H1 (cell line): ENCODE measurements around the gene SLC5A2. TPM values are rescaled to one million over a fixed set of nuclear protein-coding genes. Genes with fewer than 3 reads are reported as not detected.

Source experiments
- CTCF ChIA-PET: fragments of 300-600 bp; sonication (Branson Sonifier 250); formaldehyde crosslinking; loops from one replicate; lab custom pipeline; 2021; ENCODE audit not compliant: partially characterized antibody; lab: Charles Lee
- POLR2A ChIA-PET: fragments of 300-600 bp; sonication (Branson Sonifier 250); formaldehyde crosslinking; loops from one replicate; lab custom pipeline; 2021; ENCODE audit warnings: inconsistent platforms; ENCODE audit not compliant: partially characterized antibody; lab: Charles Lee
- DNase-seq, 2 experiments: peaks; one replicate each; pipeline versions ENCODE4 v3.0.0 to v3.0.0-alpha.2; 2010 to 2022; ENCODE audit warnings: low spot score in 2 of 2, low read depth in 1 of 2, mixed read lengths in 1 of 2
- FAIRE-seq: peaks from 2 replicates; lab custom pipeline; 2011; peaks lifted over from hg19 to GRCh38; lab: Jason Lieb, UNC
- H2AFZ ChIP-seq: 2 replicates; pipeline ENCODE4 v1.8.1; 2012; ENCODE audit warnings: low read length, inconsistent platforms
- H2AK5ac ChIP-seq: 2 replicates; pipeline ENCODE4 v1.6.1; 2013; ENCODE audit warnings: low read depth, low read length
- H2BK120ac ChIP-seq: replicated peaks from 2 replicates; pipeline ENCODE3; 2013; ENCODE audit warnings: low read depth, low read length, inconsistent platforms
- H2BK12ac ChIP-seq: 2 replicates; pipeline ENCODE4 v1.6.1; 2013; ENCODE audit warnings: low read depth, low read length
- H2BK15ac ChIP-seq: 2 replicates; pipeline ENCODE4 v1.6.1; 2013; ENCODE audit warnings: low read length
- H2BK20ac ChIP-seq: 2 replicates; pipeline ENCODE4 v1.6.1; 2013; ENCODE audit warnings: low read length
- H2BK5ac ChIP-seq: 2 replicates; pipeline ENCODE4 v1.6.1; 2013; ENCODE audit warnings: low read depth, low read length
- H3K14ac ChIP-seq: 2 replicates; pipeline ENCODE4 v1.6.1; 2013; ENCODE audit warnings: inconsistent platforms; ENCODE audit not compliant: insufficient read length
- H3K18ac ChIP-seq: 2 replicates; pipeline ENCODE4 v1.6.1; 2013; ENCODE audit warnings: low read length; ENCODE audit errors: extremely low read depth
- H3K23ac ChIP-seq: 2 replicates; pipeline ENCODE4 v1.6.1; 2013; ENCODE audit warnings: inconsistent platforms; ENCODE audit not compliant: insufficient read length
- H3K23me2 ChIP-seq: 2 replicates; pipeline ENCODE4 v1.6.1; 2013; ENCODE audit warnings: low read depth, low read length
- H3K27ac ChIP-seq: 2 replicates; pipeline ENCODE4 v1.6.1; 2011; ENCODE audit warnings: low read depth, low read length, inconsistent platforms
- H3K27me3 ChIP-seq, 4 experiments: replicated peaks in 1 of 4; 1 replicate in 1 of 4; 2 replicates in 3 of 4; pipeline versions ENCODE4 v1.6.1 to v1.8.1; 2011 to 2013; ENCODE audit warnings: low read length in 3 of 4, mild to moderate bottlenecking in 3 of 4, inconsistent platforms in 2 of 4, mixed read lengths in 2 of 4, moderate library complexity in 1 of 4; ENCODE audit not compliant: control insufficient read depth in 3 of 4, insufficient read depth in 3 of 4; ENCODE audit errors: extremely low read depth in 1 of 4
- H3K36me3 ChIP-seq, 4 experiments: 2 replicates each; pipeline versions ENCODE4 v1.6.1 to v1.8.1; 2011 to 2013; ENCODE audit warnings: mild to moderate bottlenecking in 4 of 4, low read length in 3 of 4, moderate library complexity in 2 of 4, control low read depth in 1 of 4, inconsistent platforms in 1 of 4; ENCODE audit not compliant: insufficient read depth in 4 of 4, control insufficient read depth in 2 of 4
- H3K4ac ChIP-seq: replicated peaks from 2 replicates; pipeline ENCODE3; 2013; ENCODE audit warnings: low read length, low read depth, mixed read lengths, inconsistent platforms; ENCODE audit not compliant: insufficient read length
- H3K4me1 ChIP-seq, 4 experiments: replicated peaks in 1 of 4; 1 replicate in 1 of 4; 2 replicates in 3 of 4; pipeline versions ENCODE4 v1.6.1 to v1.8.1; 2011 to 2013; ENCODE audit warnings: low read length in 3 of 4, inconsistent platforms in 2 of 4, mixed read lengths in 1 of 4; ENCODE audit not compliant: insufficient read depth in 4 of 4, control insufficient read depth in 3 of 4
- H3K4me2 ChIP-seq, 2 experiments: 2 replicates each; pipeline versions ENCODE4 v1.6.1 to v1.8.1; 2011 to 2013; ENCODE audit warnings: low read depth in 2 of 2, low read length in 2 of 2, control low read depth in 1 of 2, inconsistent platforms in 1 of 2, mild to moderate bottlenecking in 1 of 2; ENCODE audit not compliant: insufficient read depth in 1 of 2
- H3K4me3 ChIP-seq, 4 experiments: fragments of 200-600, 300-600 bp in 1 of 4; sonication (generic), shearing (Covaris generic), sonication (Bioruptor Twin) in 1 of 4; 2 replicates each; pipeline versions ENCODE4 v1.5.1 to v1.8.1; 2011 to 2016; ENCODE audit warnings: low read length in 4 of 4, low read depth in 3 of 4, control low read depth in 2 of 4, inconsistent platforms in 2 of 4, mild to moderate bottlenecking in 2 of 4, mixed read lengths in 1 of 4, moderate library complexity in 1 of 4; ENCODE audit not compliant: insufficient read depth in 2 of 4; ENCODE audit errors: extremely low read depth in 1 of 4
- H3K56ac ChIP-seq: replicated peaks from 2 replicates; pipeline ENCODE3; 2013; ENCODE audit warnings: low read depth, mild to moderate bottlenecking, mixed read lengths, low read length, inconsistent platforms; ENCODE audit not compliant: insufficient read length
- H3K79me1 ChIP-seq: 2 replicates; pipeline ENCODE4 v1.6.1; 2013; ENCODE audit warnings: low read depth, low read length, control low read depth
- H3K79me2 ChIP-seq, 2 experiments: 2 replicates each; pipeline versions ENCODE4 v1.6.1 to v1.8.1; 2012 to 2013; ENCODE audit warnings: low read length in 2 of 2, mild to moderate bottlenecking in 2 of 2, inconsistent platforms in 1 of 2; ENCODE audit not compliant: insufficient read depth in 2 of 2, control insufficient read depth in 1 of 2
- H3K9ac ChIP-seq, 4 experiments: replicated peaks in 1 of 4; 1 replicate in 1 of 4; 2 replicates in 3 of 4; pipeline versions ENCODE4 v1.6.1 to v1.8.1; 2011 to 2013; ENCODE audit warnings: low read depth in 3 of 4, low read length in 3 of 4, control low read depth in 2 of 4, mild to moderate bottlenecking in 2 of 4, moderate library complexity in 2 of 4, inconsistent platforms in 1 of 4; ENCODE audit errors: extremely low read depth in 1 of 4
- H3K9me3 ChIP-seq, 2 experiments: 2 replicates each; pipeline versions ENCODE4 v1.6.1 to v1.8.1; 2012 to 2013; ENCODE audit warnings: mild to moderate bottlenecking in 2 of 2, moderate library complexity in 2 of 2, control low read depth in 1 of 2, inconsistent platforms in 1 of 2, low read depth in 1 of 2, low read length in 1 of 2, mixed read lengths in 1 of 2; ENCODE audit not compliant: insufficient read depth in 2 of 2
- H4K20me1 ChIP-seq, 2 experiments: replicated peaks in 1 of 2; 2 replicates each; pipeline versions ENCODE3 to v1.8.1; 2011 to 2013; ENCODE audit warnings: inconsistent platforms in 2 of 2, low read length in 2 of 2, mild to moderate bottlenecking in 1 of 2; ENCODE audit not compliant: insufficient read depth in 2 of 2, control insufficient read depth in 1 of 2
- H4K5ac ChIP-seq: 2 replicates; pipeline ENCODE4 v1.6.1; 2013; ENCODE audit warnings: low read length, low read depth, mixed read lengths, inconsistent platforms; ENCODE audit not compliant: insufficient read length
- H4K8ac ChIP-seq: 2 replicates; pipeline ENCODE4 v1.8.0; 2013; ENCODE audit warnings: mild to moderate bottlenecking, moderate library complexity, low read length, inconsistent platforms; ENCODE audit not compliant: insufficient read depth; ENCODE audit errors: extremely low read depth
- H4K91ac ChIP-seq: replicated peaks from 2 replicates; pipeline ENCODE3; 2013; ENCODE audit warnings: low read length, mixed read lengths, inconsistent platforms; ENCODE audit not compliant: insufficient read length
- CEBPB ChIP-seq: IDR thresholded peaks from 2 replicates; pipeline ENCODE4 v1.6.1; 2012; ENCODE audit warnings: low read depth, low read length
- CHD2 ChIP-seq: IDR thresholded peaks from 2 replicates; pipeline ENCODE4 v1.6.1; 2012; ENCODE audit warnings: low read length, improper control_type of control experiment
- GABPA ChIP-seq: IDR thresholded peaks from 2 replicates; pipeline ENCODE4 v1.6.1; 2011; ENCODE audit warnings: mild to moderate bottlenecking, low read length, moderate library complexity, borderline replicate concordance; ENCODE audit not compliant: insufficient read depth
- MAFK ChIP-seq: IDR thresholded peaks from 2 replicates; pipeline ENCODE4 v1.6.1; 2012; ENCODE audit warnings: low read depth, mild to moderate bottlenecking, improper control_type of control experiment, low read length
- RFX5 ChIP-seq: IDR thresholded peaks from 2 replicates; pipeline ENCODE4 v1.6.1; 2011; ENCODE audit warnings: low read depth, low read length, improper control_type of control experiment, borderline replicate concordance
- SP2 ChIP-seq: IDR thresholded peaks from 2 replicates; pipeline ENCODE4 v1.6.1; 2012; ENCODE audit warnings: mild to moderate bottlenecking, low read length, inconsistent platforms
- SRF ChIP-seq: IDR thresholded peaks from 2 replicates; pipeline ENCODE4 v1.6.1; 2011; ENCODE audit warnings: mild to moderate bottlenecking, low read depth, low read length, moderate library complexity
- TEAD4 ChIP-seq: IDR thresholded peaks from 2 replicates; pipeline ENCODE4 v1.6.1; 2012; ENCODE audit warnings: low read depth, low read length, inconsistent platforms, mixed read lengths
- WGBS, 2 experiments: shearing (Covaris generic) in 1 of 2; methylation state at CpG; one replicate each; pipeline versions ENCODE4 v1.1.6 to v1.1.7; 2013 to 2015; ENCODE audit warnings: low lambda C conversion rate in 2 of 2, mixed read lengths in 2 of 2, inconsistent platforms in 1 of 2, low coverage in 1 of 2, missing lambda C conversion rate in 1 of 2; ENCODE audit not compliant: insufficient replicate concordance in 2 of 2, insufficient coverage in 1 of 2, insufficient read length in 1 of 2; ENCODE audit errors: extremely low coverage in 1 of 2, missing lambda C conversion rate in 1 of 2; 5-methylcytosine and 5-hydroxymethylcytosine counted together
- polyA plus RNA-seq, 7 experiments: library from polyadenylated mRNA; depleted of rRNA in 3 of 7; stranded (reverse) in 5 of 7; unstranded in 2 of 7; fragments of >200 nt in 5 of 7; fragments of 200-250 nt in 2 of 7; gene quantifications; 1 replicate in 5 of 7; 2 replicates in 1 of 7; 4 replicates in 1 of 7; pipeline versions ENCODE4 v1.2.1 to v1.2.3, GENCODE V29; 2011 to 2013; ENCODE audit warnings: missing spikeins in 2 of 7, mixed read lengths in 2 of 7
- total RNA-seq: library from RNA; stranded (reverse); fragmentation: NEBNext Ultra II Directional; extraction: Animal tissue kit (Norgen Biotek cat#: 25700); gene quantifications from 2 replicates; pipeline ENCODE4 v1.2.1, GENCODE V29; 2021
- TF ChIP-seq, protein P1 (sequence below), 3 experiments: IDR thresholded peaks; 1 replicate in 2 of 3; 2 replicates in 1 of 3; pipeline versions ENCODE4 v1.5.1 to v1.6.1; 2011; ENCODE audit warnings: low read length in 3 of 3, mild to moderate bottlenecking in 3 of 3, inconsistent platforms in 2 of 3, low read depth in 1 of 3, moderate library complexity in 1 of 3; ENCODE audit not compliant: insufficient read depth in 1 of 3; ENCODE audit errors: control extremely low read depth in 1 of 3
- TF ChIP-seq, protein P2 (sequence below): IDR thresholded peaks from 2 replicates; pipeline ENCODE4 v1.6.1; 2012; ENCODE audit warnings: low read length, inconsistent platforms

Gene SLC5A2
- total and polyA plus RNA-seq, 2 of the 8 experiments (the other 6 are each of a cell fraction or from before 2014, with no cell fraction given) = 0.56 to 4.4 TPM

GRCh38 chr16:31504159-31504558 is 21.2 kb downstream of the SLC5A2 start:
- H3K18ac ChIP-seq = no peak overlapping the region
- no peaks in the 10 kb centered on the region for H3K9me3 ChIP-seq
- no peak overlapping the region for H3K4me3 ChIP-seq
- no peak overlapping the region for H3K23ac ChIP-seq
- peaks cover 4% of the 10 kb centered on the region; the same call in 1 of the 2 replicates for H3K23me2 ChIP-seq
- no peak overlapping the region for H2AK5ac ChIP-seq
- ChIA-PET POLR2A (interaction anchor here (1.1 to 10.6 kb wide), 2 partner anchors 16 to 25 kb away, joined by 3 to 69 read pairs; no protein-coding TSS in a partner anchor), CTCF (no interaction called here)
- no peak for FAIRE-seq
- peaks cover 0 to 3% (median 0%) of the 10 kb centered on the region in 4 experiments; a peak in 1 of 8 replicates for H3K36me3 ChIP-seq
- H3K79me1 ChIP-seq = 0 out of 2 replicates have a peak, but pooled peaks cover 2% of the 10 kb centered on the region
- no peak overlapping the region for H2BK5ac ChIP-seq
- H3K9ac ChIP-seq = no peak overlapping the region
- H2BK120ac ChIP-seq = no peak overlapping the region
- no peak overlapping the region for H4K5ac ChIP-seq
- no peak for DNase-seq
- no peak overlapping the region for H4K8ac ChIP-seq
- no peaks in the 10 kb centered on the region for H3K27me3 ChIP-seq
- H2BK12ac ChIP-seq = no peak overlapping the region
- no peak overlapping the region for H3K4me2 ChIP-seq
- H2AFZ ChIP-seq = no peak overlapping the region
- no peak overlapping the region for H3K56ac ChIP-seq
- no peak overlapping the region for H3K27ac ChIP-seq
- H2BK15ac ChIP-seq = no peak overlapping the region
- H4K91ac ChIP-seq = no peak overlapping the region
- H4K20me1 ChIP-seq = no peaks in the 10 kb centered on the region
- H3K79me2 ChIP-seq = peaks cover 0 to 6% of the 10 kb centered on the region in 2 experiments; a peak in 1 of 4 replicates
- WGBS, 2 experiments = 88% methylated on average over 8 of the region's 8 CpGs; no CpG with 5 or more reads in 1 of the 2 experiments
- peaks cover 2 to 10% (median 9%) of the 10 kb centered on the region in 4 experiments for H3K4me1 ChIP-seq
- no peak overlapping the region for H2BK20ac ChIP-seq
- H3K14ac ChIP-seq = no peak overlapping the region
- H3K4ac ChIP-seq = no peak overlapping the region
- TF ChIP-seq RFX5 (no peak), CEBPB (no peak), SRF (no peak), GABPA (no peak), SP2 (no peak), CHD2 (no peak), MAFK (no peak), TEAD4 (no peak)
- TF ChIP-seq, protein P1, sequence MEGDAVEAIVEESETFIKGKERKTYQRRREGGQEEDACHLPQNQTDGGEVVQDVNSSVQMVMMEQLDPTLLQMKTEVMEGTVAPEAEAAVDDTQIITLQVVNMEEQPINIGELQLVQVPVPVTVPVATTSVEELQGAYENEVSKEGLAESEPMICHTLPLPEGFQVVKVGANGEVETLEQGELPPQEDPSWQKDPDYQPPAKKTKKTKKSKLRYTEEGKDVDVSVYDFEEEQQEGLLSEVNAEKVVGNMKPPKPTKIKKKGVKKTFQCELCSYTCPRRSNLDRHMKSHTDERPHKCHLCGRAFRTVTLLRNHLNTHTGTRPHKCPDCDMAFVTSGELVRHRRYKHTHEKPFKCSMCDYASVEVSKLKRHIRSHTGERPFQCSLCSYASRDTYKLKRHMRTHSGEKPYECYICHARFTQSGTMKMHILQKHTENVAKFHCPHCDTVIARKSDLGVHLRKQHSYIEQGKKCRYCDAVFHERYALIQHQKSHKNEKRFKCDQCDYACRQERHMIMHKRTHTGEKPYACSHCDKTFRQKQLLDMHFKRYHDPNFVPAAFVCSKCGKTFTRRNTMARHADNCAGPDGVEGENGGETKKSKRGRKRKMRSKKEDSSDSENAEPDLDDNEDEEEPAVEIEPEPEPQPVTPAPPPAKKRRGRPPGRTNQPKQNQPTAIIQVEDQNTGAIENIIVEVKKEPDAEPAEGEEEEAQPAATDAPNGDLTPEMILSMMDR (IDR thresholded peaks at IDR 0.05; ENCODE audit: control extremely low read depth in 1 of 3, insufficient read depth in 1 of 3, low read depth in 1 of 3, low read length in 3 of 3) = no peak
- TF ChIP-seq, protein P2, sequence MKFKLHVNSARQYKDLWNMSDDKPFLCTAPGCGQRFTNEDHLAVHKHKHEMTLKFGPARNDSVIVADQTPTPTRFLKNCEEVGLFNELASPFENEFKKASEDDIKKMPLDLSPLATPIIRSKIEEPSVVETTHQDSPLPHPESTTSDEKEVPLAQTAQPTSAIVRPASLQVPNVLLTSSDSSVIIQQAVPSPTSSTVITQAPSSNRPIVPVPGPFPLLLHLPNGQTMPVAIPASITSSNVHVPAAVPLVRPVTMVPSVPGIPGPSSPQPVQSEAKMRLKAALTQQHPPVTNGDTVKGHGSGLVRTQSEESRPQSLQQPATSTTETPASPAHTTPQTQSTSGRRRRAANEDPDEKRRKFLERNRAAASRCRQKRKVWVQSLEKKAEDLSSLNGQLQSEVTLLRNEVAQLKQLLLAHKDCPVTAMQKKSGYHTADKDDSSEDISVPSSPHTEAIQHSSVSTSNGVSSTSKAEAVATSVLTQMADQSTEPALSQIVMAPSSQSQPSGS = no peak
